ENCODE data around the gene MAPK13.
"Not testable (repeated sequence)": the region's sequence is repeated elsewhere in the genome, so short reads cannot be mapped to it uniquely, and the experiment has no call there.

Gene MAPK13

DNA sequence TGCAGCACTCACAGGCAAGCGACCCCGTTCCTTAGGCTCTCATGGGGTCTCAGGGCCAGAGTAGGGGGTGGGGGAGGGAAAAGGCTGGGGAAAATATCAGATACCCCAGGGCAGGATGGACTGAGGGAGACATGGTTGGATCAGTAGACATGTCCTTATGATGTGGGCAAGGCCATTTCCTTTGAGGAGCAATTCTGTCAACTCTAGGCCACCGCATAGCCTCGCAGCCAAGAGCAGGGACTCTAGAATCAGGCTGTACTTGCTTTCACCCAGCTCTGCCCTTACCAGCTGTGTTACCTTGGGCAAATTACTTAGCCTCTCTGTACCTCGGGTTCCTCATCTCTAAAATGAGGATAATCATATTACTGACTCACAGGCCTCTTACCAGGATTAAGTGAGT, 2.2 kb upstream of the MAPK13 start:
- no peak for TF ChIP-seq ZFX (IDR thresholded peaks at IDR 0.05)
- TF ChIP-seq CTCF (conservative IDR thresholded peaks at IDR 0.05), result no peak
- H3K27ac ChIP-seq, result no peak overlapping the region

GRCh38 chr6:36128793-36129192, 1.5 kb upstream of the MAPK13 start:
- no peak for TF ChIP-seq ZFX (IDR thresholded peaks at IDR 0.05)
- TF ChIP-seq CTCF (conservative IDR thresholded peaks at IDR 0.05), result no peak
- H3K27ac ChIP-seq, result no peak overlapping the region

- not testable (repeated sequence) for H3K27ac ChIP-seq
Measured at GRCh38 chr6:36129334-36129733, 979 bp upstream of the MAPK13 start.

DNA sequence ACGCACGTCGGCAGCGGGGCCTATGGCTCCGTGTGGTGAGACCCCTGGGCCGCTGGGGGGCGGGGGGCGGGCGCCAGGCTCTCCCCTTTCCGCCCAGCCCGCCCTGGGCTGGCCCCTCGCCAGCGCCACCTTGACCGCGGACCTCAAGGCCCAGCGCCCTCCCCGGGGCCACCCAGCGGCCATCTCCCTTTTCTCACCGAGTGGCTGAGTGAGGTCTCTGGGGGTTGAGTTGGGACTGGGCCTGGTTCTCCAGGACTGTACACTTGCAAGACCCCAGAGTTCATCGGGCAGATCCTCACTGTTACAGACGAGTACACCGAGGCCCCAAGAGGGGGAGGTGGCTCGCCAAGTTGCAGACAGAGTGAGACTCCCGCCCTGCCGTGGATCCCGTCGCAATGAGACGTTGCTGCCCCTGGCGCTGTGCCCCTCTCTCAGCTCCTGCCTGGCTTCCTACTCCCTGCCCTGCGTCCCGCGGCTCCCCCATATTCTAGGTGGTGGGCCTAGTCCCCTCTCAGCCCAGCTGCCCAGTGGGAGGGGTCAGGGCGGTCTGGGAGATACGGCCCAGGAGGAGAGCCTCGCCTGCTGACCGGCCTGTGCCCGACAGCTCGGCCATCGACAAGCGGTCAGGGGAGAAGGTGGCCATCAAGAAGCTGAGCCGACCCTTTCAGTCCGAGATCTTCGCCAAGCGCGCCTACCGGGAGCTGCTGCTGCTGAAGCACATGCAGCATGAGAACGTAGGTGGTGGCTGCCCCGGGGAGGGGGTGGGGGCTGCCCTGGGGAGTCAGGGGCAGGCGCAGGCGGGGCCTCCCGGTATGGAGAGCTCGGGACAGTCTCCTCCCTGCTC, 576 bp downstream of the MAPK13 start:
- peak overlapping the region; percentile 86 for H3K27ac ChIP-seq
- peak; percentile 59; the same call in 1 of the 2 replicates for TF ChIP-seq ZFX (IDR thresholded peaks at IDR 0.05)
- TF ChIP-seq CTCF (conservative IDR thresholded peaks at IDR 0.05), result no peak; the same call in 1 of the 2 replicates

DNA sequence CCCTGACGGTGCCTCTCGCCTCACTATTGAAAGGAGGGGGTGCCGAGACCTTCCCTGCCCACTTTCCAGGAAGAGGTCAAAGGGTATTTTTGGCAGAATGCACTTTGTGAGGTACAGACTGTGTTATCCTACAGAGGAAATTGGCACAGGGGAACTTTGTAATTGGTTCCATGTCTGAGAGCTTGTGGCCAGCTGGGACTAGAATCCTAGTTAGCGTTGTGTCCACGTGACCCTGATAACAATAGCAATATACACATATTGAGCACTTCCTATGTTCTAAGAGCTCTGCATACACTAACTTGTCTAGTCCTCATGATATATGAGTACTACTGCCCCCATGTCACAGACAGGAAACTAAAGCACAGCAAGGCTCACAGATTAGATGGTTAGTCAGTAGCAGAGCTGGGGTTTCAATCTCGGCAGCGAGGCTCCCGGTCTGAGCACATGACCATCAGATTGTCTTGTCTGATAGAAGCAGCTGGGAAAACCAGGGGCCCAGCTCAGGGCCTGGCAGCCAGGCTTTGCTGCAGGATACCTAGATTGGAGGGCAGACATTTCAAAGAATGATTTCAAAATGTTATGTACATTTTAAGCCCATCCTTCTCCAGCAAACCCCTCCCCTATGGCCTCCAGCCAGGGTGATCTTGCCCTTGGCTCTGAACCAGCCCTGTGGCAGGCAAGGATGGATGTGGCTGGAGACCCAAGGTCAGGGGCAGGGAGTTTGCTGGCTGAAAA, 1.4 kb downstream of the MAPK13 start:
- peak overlapping the region; percentile 86 for H3K27ac ChIP-seq
- no peak for TF ChIP-seq CTCF (conservative IDR thresholded peaks at IDR 0.05)
- no peak for TF ChIP-seq ZFX (IDR thresholded peaks at IDR 0.05)

DNA sequence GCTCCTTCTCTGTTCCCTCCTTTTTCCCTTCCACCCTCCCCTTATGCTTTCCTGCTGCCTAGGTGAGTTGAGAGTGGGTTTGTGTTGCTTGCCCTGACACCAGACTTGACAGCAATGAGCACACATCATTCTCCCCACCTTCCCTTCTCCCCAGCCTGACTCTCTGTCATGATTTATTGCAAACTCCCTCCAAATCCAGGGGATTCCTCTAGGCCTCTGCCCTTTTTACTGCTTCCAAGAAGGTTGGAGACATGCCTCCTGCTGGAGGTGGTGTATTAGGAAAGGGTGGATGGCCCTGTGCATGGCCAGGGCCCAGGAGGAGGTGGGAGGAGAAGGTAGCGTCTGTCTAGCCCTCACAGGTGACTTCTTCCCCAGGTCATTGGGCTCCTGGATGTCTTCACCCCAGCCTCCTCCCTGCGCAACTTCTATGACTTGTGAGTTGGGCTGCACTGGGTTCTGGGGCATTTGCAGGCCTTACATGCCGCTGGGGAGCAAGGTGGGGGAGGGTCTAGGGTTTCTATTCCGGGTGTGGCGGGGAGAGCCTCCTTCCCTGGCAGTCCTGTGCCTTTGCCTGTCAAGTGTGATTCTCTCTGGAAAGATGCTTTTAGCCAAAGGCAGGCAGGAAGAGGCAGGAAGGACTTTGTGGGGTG, 2.1 kb downstream of the MAPK13 start:
- no peak for TF ChIP-seq CTCF (conservative IDR thresholded peaks at IDR 0.05)
- no peak for TF ChIP-seq ZFX (IDR thresholded peaks at IDR 0.05)
- H3K27ac ChIP-seq, result peak overlapping the region; percentile 86

GRCh38 chr6:36133148-36133547, 2.8 kb downstream of the MAPK13 start:
- no peak overlapping the region for H3K27ac ChIP-seq

More at GRCh38 chr6:36133148-36133547, 2.8 kb downstream of the MAPK13 start:
- TF ChIP-seq CTCF (conservative IDR thresholded peaks at IDR 0.05) (no peak), ZFX (IDR thresholded peaks at IDR 0.05) (no peak)

Data from C4-2B (cell line).